ENCODE measurements around the gene MAP2K3.

MAP2K3 gene

GRCh38 chr17:21282850-21283249 lies 1.7 kb upstream of the MAP2K3 start:
- ATAC-seq: no peak

GRCh38 chr17:21283482-21284318 lies 811 bp upstream of the MAP2K3 start:
- peak; percentile 3 to 4 for ATAC-seq

GRCh38 chr17:21285164-21286065 lies 904 bp downstream of the MAP2K3 start:
- no peak for ATAC-seq

- no peak for ATAC-seq
These were observed 1.7 kb downstream of the MAP2K3 start for GRCh38 chr17:21286066-21286770.

DNA sequence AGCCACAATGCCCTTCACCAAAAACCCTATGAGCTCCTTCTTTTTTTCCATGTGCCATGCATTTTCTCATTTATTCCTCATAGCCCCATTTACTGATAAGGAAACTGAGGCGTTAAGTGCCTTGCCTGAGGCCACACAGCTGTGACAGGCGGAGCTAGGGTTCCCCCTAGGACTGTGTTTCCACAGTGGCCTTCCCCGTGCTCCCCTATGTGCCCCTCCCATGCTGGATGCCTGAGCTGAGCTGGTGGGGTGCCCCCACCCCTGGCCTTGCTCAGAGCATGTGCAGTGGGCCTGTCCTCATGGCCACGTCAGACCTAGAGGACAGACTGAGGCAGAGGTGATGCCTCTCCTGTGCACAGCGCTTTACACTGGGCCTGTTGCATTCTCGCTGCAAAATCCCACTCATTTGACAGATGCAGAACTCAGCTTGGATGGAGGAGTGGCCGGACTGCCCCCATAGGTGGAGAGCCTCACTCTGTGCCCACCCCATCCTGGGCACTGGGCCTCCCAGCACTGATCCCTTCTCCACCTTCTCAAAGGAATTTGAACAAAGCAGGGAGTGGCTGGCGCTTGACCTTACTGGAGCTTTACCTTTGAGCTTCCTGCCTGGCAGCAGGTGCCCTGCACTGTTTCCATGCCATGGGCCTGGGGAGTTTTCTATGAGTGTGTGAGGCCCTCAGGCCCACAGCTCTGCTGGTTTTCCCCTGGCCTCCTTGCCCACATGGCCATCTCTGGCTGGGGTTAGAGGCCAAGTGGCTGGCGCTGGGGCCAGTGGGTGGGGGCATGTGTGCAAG lies 2.6 kb downstream of the MAP2K3 start:
- peak in 1 of 2 donors; percentile 6 for ATAC-seq

DNA sequence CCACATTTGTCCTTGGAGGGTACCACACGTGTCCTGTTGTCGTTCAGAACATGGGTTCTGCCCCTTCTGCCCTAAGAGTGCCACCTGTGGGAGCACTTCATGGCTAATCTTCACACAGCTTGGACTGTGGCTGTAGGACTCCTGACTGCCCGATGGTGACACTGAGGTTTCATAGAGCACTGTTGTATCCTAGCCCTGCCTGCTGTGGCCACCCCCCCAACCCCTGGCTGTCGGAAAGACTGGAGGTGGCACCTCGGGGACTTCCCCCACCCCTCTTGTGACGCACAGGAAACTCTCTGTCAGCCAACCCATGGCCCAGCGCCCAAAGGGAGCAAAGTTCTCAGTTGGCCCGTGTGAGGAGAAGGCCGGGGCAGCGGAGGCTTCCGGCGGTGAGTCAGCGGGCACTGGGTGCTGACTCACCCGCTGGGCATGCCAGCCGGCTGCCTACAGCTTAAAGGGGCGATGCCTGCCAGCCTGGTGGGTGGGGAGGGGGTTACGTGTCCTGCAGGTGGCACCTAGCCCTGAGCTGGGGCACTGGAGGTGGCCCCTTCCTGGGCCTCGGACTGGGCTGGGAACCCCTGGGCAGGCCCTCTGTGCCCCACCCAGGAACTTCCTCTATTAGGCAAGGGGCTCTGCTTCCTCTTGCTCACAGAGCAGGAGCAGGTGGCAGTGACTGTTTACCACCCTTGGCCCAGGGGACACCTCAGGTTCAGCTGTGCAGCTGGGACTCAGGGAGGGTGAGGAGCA lies 3.4 kb downstream of the MAP2K3 start:
- ATAC-seq: peak; percentile 70 to 77

- ATAC-seq: no peak
These were observed 4.1 kb downstream of the MAP2K3 start for GRCh38 chr17:21288571-21289017.

GRCh38 chr17:21289175-21289901 lies 4.8 kb downstream of the MAP2K3 start:
- no peak for ATAC-seq

DNA sequence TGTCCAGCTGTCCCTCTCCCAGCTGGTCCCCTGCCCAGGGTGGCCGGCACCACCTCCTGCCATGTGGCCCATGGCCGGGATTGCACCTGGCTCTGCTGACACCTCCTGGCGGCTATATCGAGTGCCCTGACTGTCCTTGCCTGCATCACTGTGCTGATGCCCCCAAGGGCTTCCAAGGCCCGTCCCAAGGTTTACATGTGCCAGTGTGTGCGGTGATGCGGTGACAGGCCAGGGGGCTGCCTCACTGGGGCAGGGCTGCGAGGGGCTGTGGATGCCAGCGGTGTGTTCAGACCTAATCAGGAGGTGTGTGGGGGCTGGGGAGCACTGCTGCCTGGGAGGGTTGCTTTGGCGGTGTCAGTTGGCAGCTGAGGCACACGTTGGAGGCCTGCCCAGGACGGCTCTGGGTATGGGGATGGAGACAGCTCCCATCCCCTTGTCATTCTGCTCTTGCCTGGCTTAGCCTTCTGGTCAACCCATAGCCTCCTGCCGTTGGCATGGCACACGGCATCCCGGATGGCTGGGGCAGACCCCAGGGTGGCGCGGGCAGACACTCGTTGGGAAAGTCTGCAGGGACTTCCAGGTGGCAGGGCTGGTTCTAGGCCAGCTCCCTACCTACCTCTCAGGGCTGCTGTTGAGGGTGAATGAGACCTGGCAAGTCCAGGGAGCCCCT lies 5.5 kb downstream of the MAP2K3 start:
- no peak for ATAC-seq

GRCh38 chr17:21291357-21291756 lies 6.8 kb downstream of the MAP2K3 start:
- ATAC-seq: no peak

- ATAC-seq: no peak
These were observed 7.4 kb downstream of the MAP2K3 start for GRCh38 chr17:21291862-21292261.

DNA sequence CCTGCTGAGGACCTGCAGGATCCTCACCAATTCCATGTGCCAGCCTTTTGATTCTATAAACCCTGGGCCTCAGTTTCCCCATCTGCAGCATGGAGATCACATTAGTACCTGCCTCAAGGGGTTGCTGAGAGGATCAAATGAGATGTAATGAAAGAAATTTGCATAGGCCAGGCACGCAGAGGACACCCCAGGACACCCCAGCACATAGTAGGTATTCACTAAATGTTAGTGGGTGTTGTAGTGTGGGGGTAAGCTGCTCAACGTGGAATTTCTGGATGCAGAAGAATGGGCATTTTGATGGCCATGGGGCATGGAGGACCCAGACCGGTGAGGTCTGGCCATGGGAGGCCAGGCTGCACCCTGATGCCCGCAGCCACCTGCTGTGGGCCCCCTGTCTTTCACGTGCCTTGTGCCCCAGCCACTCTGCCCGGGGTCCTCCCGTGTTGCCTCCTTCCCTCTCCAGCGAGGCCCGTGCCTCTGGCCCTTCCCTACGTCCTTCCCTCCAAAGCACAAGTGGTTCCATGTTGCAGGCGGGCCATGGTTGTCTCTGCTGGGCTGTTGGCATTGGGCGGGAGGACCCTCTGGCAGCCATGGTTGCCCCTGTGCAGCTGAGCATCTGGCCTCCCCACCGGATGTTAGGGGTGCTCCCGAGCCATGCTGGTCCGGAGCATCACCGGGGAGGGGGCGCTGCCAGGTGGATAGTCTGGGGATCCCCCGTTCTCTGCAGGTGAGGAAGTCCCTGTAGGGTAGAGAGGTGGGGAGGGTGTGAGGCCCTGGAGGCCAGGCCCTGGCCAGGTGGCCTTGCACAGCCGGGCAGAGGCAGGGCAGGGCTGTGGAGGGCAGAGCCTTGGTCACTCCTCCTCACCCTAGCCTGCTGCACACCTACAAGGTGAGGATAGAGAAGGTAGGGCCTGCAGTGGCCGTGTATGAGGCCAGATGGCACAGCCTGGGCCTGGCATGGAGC lies 8.6 kb downstream of the MAP2K3 start:
- ATAC-seq: no peak

- ATAC-seq: no peak
These were observed 9.3 kb downstream of the MAP2K3 start for GRCh38 chr17:21293831-21294210.

- no peak for ATAC-seq
These were observed 10.0 kb downstream of the MAP2K3 start for GRCh38 chr17:21294321-21295035.

GRCh38 chr17:21295036-21295952 lies 10.8 kb downstream of the MAP2K3 start:
- ATAC-seq: no peak

DNA sequence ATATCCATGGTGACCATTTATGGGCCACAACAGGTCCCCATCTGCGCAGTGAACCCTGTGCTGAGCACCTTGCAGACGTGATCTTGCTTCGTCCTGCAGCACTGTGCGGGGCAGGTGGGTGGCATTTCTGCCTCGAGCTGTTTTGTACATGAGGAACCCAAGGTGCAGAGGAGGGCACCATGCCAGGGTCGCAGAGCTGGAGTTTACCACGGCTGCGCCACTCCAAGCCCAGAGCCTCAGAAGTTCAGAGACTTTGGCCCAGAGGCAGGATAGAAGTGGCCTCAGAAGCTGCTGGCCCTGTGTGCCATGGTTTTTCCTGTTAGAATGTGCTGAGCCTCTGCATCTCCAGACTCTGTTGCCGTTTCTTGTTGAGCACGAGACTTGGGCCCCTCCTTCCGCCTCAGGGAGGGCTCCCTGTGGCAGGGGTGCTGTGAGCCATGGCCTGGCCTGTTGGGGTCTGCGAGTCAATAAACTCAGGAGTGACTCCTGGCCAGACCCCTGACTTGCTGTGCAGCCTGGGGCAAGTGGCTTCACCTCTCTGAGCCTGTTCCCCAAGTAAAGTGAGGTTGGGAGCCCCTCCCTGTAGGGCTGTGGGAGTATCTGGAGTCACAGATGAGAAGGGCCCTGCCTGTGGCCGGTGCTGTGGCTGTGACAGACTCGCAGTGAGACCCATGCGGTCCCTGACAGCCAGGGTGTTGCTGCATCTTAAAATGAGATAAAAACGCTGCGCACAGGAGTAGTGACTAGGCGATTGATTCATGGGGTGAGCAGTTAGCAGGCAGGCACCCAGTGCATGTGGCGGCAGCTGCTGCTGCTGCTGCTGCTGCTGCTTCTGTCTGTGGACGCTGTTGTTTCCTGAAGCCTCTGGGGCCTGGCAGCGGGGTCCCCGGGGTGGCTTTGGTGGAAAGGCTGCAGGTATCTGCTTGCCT lies 11.8 kb downstream of the MAP2K3 start:
- ATAC-seq: no peak

All from activated CD4-positive, CD25-positive, alpha-beta regulatory T cell treated with anti-CD3 and anti-CD28 coated beads, Interleukin-2, amount 50 U/mL, for 24 hours (primary cell).